Measurements from ENCODE around the gene LRRK2.
"Not testable (repeated sequence)": the region's sequence is repeated elsewhere in the genome, so short reads cannot be mapped to it uniquely, and the experiment has no call there.

The LRRK2 gene

DNA sequence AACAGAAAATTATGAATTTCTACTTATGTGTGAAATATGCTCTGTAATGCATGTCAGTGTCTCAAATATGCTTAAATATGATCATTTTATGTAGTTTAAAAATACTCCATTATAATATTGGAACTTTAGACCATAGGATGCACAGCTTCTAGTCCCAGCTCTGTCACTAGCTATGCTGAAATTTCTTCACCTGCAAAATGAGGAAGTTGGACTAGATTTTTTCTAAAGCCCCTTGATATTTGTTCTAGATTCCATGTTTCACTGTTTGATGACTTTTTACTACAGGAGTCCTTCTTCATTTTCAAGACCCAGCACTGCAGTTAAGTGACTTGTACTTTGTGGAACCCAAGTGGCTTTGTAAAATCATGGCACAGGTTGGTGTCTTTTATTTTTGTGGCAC, 90.1 kb downstream of the LRRK2 start:
- ATAC-seq (no peak), DNase-seq (no peak)

DNA sequence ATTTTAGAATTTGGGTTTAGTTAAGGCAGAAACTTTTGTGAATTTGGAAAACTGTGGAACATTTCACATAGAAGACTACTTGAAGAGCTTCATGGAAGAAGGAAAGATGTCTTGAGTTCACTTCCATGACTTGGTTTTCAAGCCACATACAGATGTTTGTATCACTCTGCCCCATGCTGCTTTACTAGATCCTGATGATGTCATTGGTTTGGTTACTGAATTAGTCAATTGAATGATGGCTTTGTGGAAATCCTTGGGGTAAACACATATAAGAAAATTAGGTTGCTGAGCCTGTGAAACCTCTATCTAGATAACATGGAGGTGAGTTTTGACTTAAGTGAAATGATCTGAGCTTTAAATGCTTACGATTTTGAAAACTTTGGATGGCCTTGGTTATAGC, 90.6 kb downstream of the LRRK2 start:
- no peak for DNase-seq
- ATAC-seq, result no peak

- DNase-seq (no peak), ATAC-seq (no peak)
These were observed 99.5 kb downstream of the LRRK2 start for GRCh38 chr12:40324261-40324660.

- DNase-seq, result no peak
- no peak for ATAC-seq
These were observed 100.7 kb downstream of the LRRK2 start for GRCh38 chr12:40325349-40325960.

GRCh38 chr12:40327535-40327934, 102.7 kb downstream of the LRRK2 start:
- no peak for DNase-seq
- no peak for ATAC-seq

GRCh38 chr12:40330180-40330579, 105.4 kb downstream of the LRRK2 start:
- DNase-seq, result no peak
- no peak for ATAC-seq

DNA sequence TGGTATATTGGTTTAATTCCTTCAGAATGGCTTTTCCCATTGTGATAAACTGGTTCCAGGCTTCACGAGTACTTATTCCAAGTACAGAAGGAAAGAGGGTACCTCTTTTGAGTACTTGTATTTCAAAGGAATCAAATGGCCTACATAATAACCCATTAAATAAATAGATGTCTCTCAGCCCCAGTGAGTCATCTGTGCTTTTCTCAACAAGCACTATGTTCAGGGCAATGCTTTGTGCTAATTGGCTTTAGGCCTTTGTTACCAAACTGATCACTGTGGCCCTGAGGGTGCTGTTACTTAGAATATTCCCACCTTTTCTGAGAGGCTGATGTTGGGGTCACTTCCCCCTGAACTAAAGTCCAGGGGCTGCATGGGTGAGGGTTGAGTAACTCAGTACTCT, 107.1 kb downstream of the LRRK2 start:
- DNase-seq, result no peak
- no peak for ATAC-seq

GRCh38 chr12:40335991-40336390, 111.2 kb downstream of the LRRK2 start:
- ATAC-seq, result no peak

DNA sequence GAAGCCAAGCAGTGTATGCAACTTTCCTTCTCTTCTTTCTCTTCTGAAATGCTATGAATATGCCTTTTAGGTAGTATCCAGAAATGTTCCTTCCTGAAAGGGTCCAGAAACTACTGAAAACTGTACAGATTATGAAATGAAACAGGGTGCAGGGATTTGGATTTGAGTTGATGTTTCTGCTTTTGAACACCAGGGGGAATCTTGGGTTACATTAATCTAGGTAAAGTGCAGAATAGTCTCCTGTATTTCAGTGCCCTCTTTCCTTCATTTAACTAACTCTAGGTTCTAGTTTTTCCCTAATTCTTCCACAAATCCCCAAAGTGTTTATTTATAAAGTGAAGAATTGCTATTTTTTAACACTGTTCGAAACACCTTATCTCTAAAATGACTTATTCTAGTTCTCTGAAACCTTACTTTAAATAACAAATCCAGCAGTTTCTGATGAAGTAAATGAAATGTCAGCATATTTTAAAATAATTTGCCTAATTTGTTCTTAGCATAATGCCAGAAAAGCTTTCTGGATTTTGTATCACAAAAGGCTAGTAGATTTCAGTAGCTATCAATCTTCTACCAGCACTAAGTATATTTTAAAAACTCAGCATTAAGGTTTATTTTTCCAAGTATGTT, 111.9 kb downstream of the LRRK2 start:
- DNase-seq (no peak), ATAC-seq (no peak)

More at GRCh38 chr12:40335991-40336390, 111.2 kb downstream of the LRRK2 start:
- DNase-seq, result no peak

- DNase-seq (no peak), ATAC-seq (no peak)
These were observed 113.3 kb downstream of the LRRK2 start for GRCh38 chr12:40338071-40338470.

DNA sequence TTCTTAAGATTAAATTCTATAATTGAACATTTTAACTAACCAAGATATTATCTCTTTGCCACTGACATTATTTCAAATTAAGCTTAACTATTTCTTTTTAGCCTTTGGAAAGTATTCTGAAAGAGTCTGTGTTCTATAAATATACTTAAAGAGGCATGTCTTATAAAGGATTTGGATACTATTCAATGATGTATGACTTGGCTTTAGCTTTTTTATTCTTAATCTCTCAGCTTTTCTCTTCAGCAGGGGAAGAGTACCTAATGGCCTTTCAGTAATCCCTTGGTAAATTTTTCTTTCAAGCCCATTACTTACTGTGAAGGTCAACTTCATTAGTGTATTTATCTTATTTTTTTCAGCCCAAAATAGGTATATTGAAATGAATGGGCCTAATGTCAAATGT, 113.8 kb downstream of the LRRK2 start:
- ATAC-seq, result no peak
- no peak for DNase-seq

DNA sequence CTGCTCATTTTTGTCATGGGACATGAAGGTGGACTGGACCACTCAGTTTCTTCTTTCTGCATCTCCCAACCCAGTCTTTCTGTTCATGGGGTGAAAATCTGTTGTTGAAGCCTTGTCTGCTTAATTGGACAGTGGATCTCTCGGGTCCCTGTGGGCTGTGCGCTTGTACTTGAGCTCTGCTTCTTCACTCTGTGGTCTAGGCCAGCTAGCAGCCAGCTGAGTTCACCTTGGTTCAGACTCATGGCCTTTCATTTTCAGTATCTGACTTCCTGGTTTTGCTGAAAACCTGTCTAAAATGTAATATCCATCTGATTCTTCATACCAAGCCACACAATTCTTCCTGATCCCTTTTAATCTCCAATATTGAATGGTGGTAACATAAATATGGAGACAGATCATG, 117.2 kb downstream of the LRRK2 start:
- DNase-seq, result no peak
- no peak for ATAC-seq

- ATAC-seq, result no peak
- no peak for DNase-seq
These were observed 118.3 kb downstream of the LRRK2 start for GRCh38 chr12:40343124-40343523.

DNA sequence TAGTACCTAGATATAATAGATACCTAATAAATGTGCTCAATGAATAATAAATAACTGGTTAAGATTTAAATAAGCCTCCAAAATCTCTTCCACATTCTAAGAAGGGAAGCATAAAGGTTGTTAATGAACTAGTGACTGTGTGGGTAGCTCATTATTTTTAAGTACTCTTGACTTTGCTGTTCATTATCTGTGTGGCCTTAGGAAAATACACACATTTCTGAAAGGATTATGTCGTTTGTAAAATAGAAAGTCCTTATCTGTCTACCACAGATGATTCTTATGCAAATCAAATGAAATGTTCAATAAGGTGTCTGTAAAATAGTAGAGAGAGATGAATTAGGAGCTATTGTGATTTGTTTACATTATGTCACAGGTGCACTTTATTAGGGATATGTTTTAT, 119.5 kb downstream of the LRRK2 start:
- ATAC-seq (no peak), DNase-seq (no peak)

- ATAC-seq, result no peak
These were observed 127.2 kb downstream of the LRRK2 start for GRCh38 chr12:40351976-40352375.

DNA sequence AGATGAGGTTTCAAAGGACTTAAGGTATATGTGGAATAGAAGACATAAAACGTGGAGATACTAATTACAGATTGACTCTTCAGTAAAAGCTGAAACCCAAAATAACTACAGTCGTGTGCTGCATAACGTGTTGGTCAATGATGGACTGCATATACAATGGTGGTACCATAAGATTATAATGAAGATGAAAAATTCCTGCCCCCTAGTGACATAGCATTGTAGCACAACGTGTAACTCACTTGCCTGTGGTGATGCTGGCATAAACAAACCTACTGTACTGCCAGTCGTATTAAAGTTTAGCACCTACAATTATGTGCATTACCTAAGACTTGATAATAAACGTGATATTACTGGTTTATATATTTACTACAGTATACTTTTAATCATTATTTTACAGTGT, 150.3 kb downstream of the LRRK2 start:
- ATAC-seq (no peak), DNase-seq (no peak)

More at GRCh38 chr12:40351976-40352375, 127.2 kb downstream of the LRRK2 start:
- no peak for DNase-seq

DNA sequence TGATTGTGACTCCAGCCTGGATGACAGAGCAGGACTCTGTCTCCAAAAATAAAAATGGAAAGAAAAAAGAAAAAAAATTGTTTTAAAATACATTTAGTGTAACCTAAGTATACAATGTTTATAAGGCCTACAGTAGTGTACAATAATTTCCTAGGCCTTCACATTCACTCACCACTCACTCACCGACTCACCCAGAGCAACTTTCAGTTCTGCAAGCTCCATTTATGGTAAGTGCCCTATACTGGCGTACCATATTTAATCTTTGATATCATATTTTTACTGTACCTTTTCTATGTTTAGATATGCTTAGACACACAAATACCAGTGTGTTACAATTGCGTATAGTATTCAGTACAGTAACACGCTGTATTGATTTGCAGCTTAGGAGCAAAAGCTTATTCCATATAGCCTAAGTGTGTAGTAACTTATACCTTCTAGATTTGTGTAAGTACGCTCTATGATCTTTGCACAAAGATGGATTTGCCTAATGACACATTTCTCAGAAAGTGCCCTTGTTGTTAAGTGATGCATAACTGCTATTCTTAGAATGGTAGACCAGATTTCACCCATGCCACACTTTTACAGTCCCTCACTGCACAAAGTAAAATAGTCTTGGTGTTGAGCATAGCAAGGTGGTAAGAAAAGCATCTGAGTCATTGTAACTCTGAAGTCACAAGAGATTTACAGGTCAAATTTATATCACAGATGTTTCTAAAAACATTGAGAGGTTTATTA, 151.9 kb downstream of the LRRK2 start:
- no peak for DNase-seq

GRCh38 chr12:40378691-40379090, 153.9 kb downstream of the LRRK2 start:
- DNase-seq (no peak), ATAC-seq (no peak)

More for the DNA sequence above, 151.9 kb downstream of the LRRK2 start:
- no peak for ATAC-seq

- no peak for DNase-seq
- ATAC-seq, result no peak
These were observed 157.4 kb downstream of the LRRK2 start for GRCh38 chr12:40382217-40382616.

DNA sequence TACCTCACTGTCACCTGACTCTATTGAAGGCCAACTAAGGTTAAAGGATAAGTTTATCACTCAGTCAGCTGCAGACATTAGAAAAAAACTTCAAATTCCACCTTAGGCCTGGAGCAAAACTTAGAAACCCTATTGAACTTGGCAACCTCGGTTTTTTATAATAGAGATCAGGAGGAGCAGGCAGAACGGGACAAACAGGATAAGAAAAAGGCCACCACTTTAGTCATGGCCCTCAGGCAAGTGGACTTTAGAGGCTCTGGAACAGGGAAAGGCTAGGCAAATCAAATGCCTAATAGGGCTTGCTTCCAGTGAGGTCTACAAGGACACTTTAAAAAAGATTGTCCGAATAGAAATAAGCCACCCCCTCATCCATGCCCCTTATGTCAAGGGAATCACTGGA, 162.5 kb downstream of the LRRK2 start:
- not testable (repeated sequence) for DNase-seq, ATAC-seq

DNA sequence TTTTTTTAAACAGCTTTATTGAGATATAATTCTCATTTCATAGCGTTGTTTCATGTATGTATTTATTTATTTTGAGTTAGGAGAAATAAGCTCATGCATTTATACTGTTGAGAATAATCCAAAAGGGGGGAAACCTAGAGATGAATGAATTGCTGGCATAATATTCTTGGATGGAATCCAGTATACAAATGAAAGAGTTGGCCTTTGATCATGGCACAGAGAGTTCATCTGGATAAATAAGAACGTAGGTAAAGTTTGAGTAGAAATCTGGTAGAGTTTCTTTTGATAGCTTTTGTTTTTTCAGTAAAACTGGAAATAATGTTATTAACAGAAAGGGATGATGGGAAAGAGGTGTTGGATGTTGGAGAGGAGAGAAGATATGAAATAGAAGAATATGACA, 166.2 kb downstream of the LRRK2 start:
- DNase-seq (no peak), ATAC-seq (no peak)

GRCh38 chr12:40393026-40393425, 168.2 kb downstream of the LRRK2 start:
- ATAC-seq, result no peak
- no peak for DNase-seq

DNA sequence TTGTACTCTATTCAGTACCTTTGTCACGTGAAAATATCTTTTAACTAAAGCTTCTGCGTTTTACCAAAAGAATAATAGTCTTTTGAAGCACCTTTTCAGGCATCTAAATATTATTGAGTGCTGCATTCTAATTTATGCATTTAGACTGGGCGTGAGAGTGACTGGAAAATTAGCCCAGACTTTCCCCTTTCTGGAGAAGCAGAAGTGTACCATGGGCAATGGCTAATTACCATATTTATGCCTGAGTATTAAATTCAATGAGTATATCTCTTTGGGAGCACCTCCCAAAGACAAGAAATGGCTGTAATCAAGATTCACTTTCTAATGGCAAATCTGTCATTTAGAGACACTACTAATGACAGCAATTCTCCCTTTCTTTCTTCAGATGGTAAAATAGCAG, 174.9 kb downstream of the LRRK2 start:
- DNase-seq (no peak), ATAC-seq (no peak)

- no peak for ATAC-seq
- DNase-seq, result no peak
These were observed 180.6 kb downstream of the LRRK2 start for GRCh38 chr12:40405419-40405818.
